K562 (cell line): Measurements from ENCODE around the gene ELMO3. TPM values are rescaled to one million over a fixed set of nuclear protein-coding genes. Genes with fewer than 3 reads are reported as not detected.

ENCODE experiments used
- ARID1B ChIP-seq: fragments of 450-650 bp; IDR thresholded peaks from 2 replicates; pipeline ENCODE4 v1.6.1; 2016; ENCODE audit warnings: antibody characterized with exemption, mild to moderate bottlenecking, inconsistent platforms
- CBFA2T2 ChIP-seq: fragments of 450-650 bp; conservative IDR thresholded peaks from 2 replicates; pipeline ENCODE4 v1.6.1; 2017; ENCODE audit warnings: mild to moderate bottlenecking
- CCAR2 ChIP-seq: fragments of 200-400 bp; formaldehyde crosslinking; IDR thresholded peaks from 2 replicates; pipeline ENCODE4 v1.6.1; 2017; ENCODE audit warnings: mild to moderate bottlenecking, low read depth, low read length
- CREB5 ChIP-seq: fragments of 250-450 bp; sonication (Bioruptor Pico); IDR thresholded peaks from 2 replicates; pipeline ENCODE4 v1.5.0; 2020; ENCODE audit warnings: mild to moderate bottlenecking
- E2F3 ChIP-seq: fragments of 250-450 bp; sonication (Bioruptor Pico); IDR thresholded peaks from 2 replicates; pipeline ENCODE4 v1.4.0; 2020; ENCODE audit warnings: mild to moderate bottlenecking
- ETV6 ChIP-seq, 3 experiments: fragments of 150-350 bp in 1 of 3; sonication (generic) in 1 of 3; formaldehyde crosslinking in 1 of 3; IDR thresholded peaks; 2 replicates each; pipeline versions ENCODE4 v1.6.1 to v1.8.0; 2014 to 2022; ENCODE audit warnings: borderline replicate concordance in 2 of 3, low read depth in 2 of 3, antibody characterized with exemption in 1 of 3, low read length in 1 of 3, mild to moderate bottlenecking in 1 of 3, missing genetic modification reagents in 1 of 3
- FUS ChIP-seq: fragments of 200-400 bp; formaldehyde crosslinking; optimal IDR thresholded peaks from 2 replicates; pipeline ENCODE3; 2017; ENCODE audit warnings: low read depth, low read length
- GABPB2 ChIP-seq: fragments of 250-450 bp; sonication (Bioruptor Pico); conservative IDR thresholded peaks from 2 replicates; pipeline ENCODE4 v1.5.1; 2021; ENCODE audit warnings: mild to moderate bottlenecking
- HDAC6 ChIP-seq: IDR thresholded peaks from 2 replicates; pipeline ENCODE4 v1.6.1; 2012; ENCODE audit warnings: low read depth, mild to moderate bottlenecking, control low read depth, inconsistent platforms, low read length, moderate library complexity
- MAFF ChIP-seq: IDR thresholded peaks from 2 replicates; pipeline ENCODE4 v1.6.1; 2012; ENCODE audit warnings: low read length, improper control_type of control experiment
- NR2C2 ChIP-seq, 2 experiments: fragments of 200-800 bp in 1 of 2; sonication (Bioruptor generic) in 1 of 2; sonication (generic) in 1 of 2; formaldehyde crosslinking in 1 of 2; IDR thresholded peaks; 2 replicates each; pipeline versions ENCODE4 v1.6.1 to v1.8.0; 2016 to 2022; ENCODE audit warnings: mild to moderate bottlenecking in 1 of 2, missing compliant biosample characterization in 1 of 2, missing genetic modification characterization in 1 of 2, missing genetic modification reagents in 1 of 2
- NR2F6 ChIP-seq: fragments of 450-650 bp; formaldehyde crosslinking; IDR thresholded peaks from 2 replicates; pipeline ENCODE4 v1.4.0; 2020; ENCODE audit warnings: mild to moderate bottlenecking
- OTX1 ChIP-seq: fragments of 450-650 bp; formaldehyde crosslinking; IDR thresholded peaks from 2 replicates; pipeline ENCODE4 v1.4.0; 2022; ENCODE audit warnings: mild to moderate bottlenecking
- POLR2G ChIP-seq: fragments of 200-400 bp; formaldehyde crosslinking; IDR thresholded peaks from 2 replicates; pipeline ENCODE4 v1.6.1; 2017; ENCODE audit warnings: low read depth, mild to moderate bottlenecking, antibody characterized with exemption, low read length, moderate library complexity
- POLR2H ChIP-seq: IDR thresholded peaks from 2 replicates; pipeline ENCODE4 v1.6.1; 2016; ENCODE audit warnings: missing genetic modification characterization, low read depth, mild to moderate bottlenecking, control low read depth, missing compliant biosample characterization, moderate library complexity
- RBM25 ChIP-seq: fragments of 200-400 bp; formaldehyde crosslinking; IDR thresholded peaks from 2 replicates; pipeline ENCODE4 v1.6.1; 2018; ENCODE audit warnings: low read length, low read depth, moderate library complexity; ENCODE audit not compliant: severe bottlenecking
- TEAD1 ChIP-seq, 2 experiments: fragments of 450-650 bp in 1 of 2; sonication (generic) in 1 of 2; formaldehyde crosslinking; IDR thresholded peaks; 2 replicates each; pipeline versions ENCODE4 v1.4.0 to v1.8.0; 2020 to 2022; ENCODE audit warnings: mild to moderate bottlenecking in 2 of 2, missing genetic modification reagents in 1 of 2
- TOE1 ChIP-seq, 2 experiments: fragments of 450-650 bp in 1 of 2; sonication (generic) in 1 of 2; formaldehyde crosslinking in 1 of 2; IDR thresholded peaks; 2 replicates each; pipeline versions ENCODE4 v1.7.1 to v1.8.0; 2016 to 2022; ENCODE audit warnings: borderline replicate concordance in 2 of 2, mild to moderate bottlenecking in 2 of 2, antibody characterized with exemption in 1 of 2, inconsistent platforms in 1 of 2, low read depth in 1 of 2, missing genetic modification reagents in 1 of 2, moderate library complexity in 1 of 2
- ZBTB8A ChIP-seq: fragments of 450-650 bp; IDR thresholded peaks from 2 replicates; pipeline ENCODE4 v1.6.1; 2018; ENCODE audit warnings: mild to moderate bottlenecking, moderate library complexity; ENCODE audit not compliant: partially characterized antibody
- ZNF282 ChIP-seq: sonication (generic); formaldehyde crosslinking; IDR thresholded peaks from 2 replicates; pipeline ENCODE4 v1.8.1; 2023; ENCODE audit warnings: missing genetic modification reagents
- ZNF316 ChIP-seq: fragments of 450-650 bp; IDR thresholded peaks from 2 replicates; pipeline ENCODE4 v1.6.1; 2016
- ZNF444 ChIP-seq: fragments of 250-450 bp; sonication (Bioruptor Pico); IDR thresholded peaks from 2 replicates; pipeline ENCODE4 v1.4.0; 2020; ENCODE audit warnings: mild to moderate bottlenecking, moderate library complexity
- ZNF584 ChIP-seq: fragments of 200-800 bp; sonication (Bioruptor generic); IDR thresholded peaks from 2 replicates; pipeline ENCODE4 v1.6.1; 2016; ENCODE audit warnings: low read depth, mild to moderate bottlenecking, missing genetic modification characterization, missing compliant biosample characterization
- ZNF695 ChIP-seq: fragments of 450-650 bp; formaldehyde crosslinking; IDR thresholded peaks from 2 replicates; pipeline ENCODE4 v1.4.0; 2020; ENCODE audit warnings: mild to moderate bottlenecking, moderate library complexity
- ZSCAN32 ChIP-seq: fragments of 450-650 bp; formaldehyde crosslinking; IDR thresholded peaks from 2 replicates; pipeline ENCODE4 v1.4.0; 2020; ENCODE audit warnings: mild to moderate bottlenecking, moderate library complexity
- polyA plus RNA-seq, 8 experiments: library from polyadenylated mRNA; depleted of rRNA in 4 of 8; stranded (reverse) in 5 of 8; unstranded in 3 of 8; fragments of >200 nt; fragmentation: Nextera tagmentation in 2 of 8; fragmentation: Illumina TruSeq in 1 of 8; extraction: Ambion mirVana in 2 of 8; extraction: Trizol in 1 of 8; gene quantifications; 2 replicates each; pipeline versions ENCODE4 v1.2.1 to v1.2.3, GENCODE V29; 2011 to 2014; ENCODE audit warnings: inconsistent platforms in 1 of 8, missing spikeins in 1 of 8
- total RNA-seq, 7 experiments: library from RNA; depleted of rRNA in 6 of 7; stranded (reverse); fragments of >200 nt in 6 of 7; fragmentation: Illumina TruSeq in 2 of 7; extraction: Trizol in 2 of 7; gene quantifications; 2 replicates each; pipeline versions ENCODE4 v1.2.1 to v1.2.3, GENCODE V29; 2011 to 2021; ENCODE audit warnings: low replicate concordance in 1 of 7
- TF ChIP-seq, protein P1 (sequence below): fragments of 250-450 bp; sonication (Bioruptor Pico); IDR thresholded peaks from 2 replicates; pipeline ENCODE4 v1.8.0; 2022; ENCODE audit warnings: inconsistent platforms

ELMO3 gene
- total and polyA plus RNA-seq, 9 of the 15 experiments (the other 6 are each of a cell fraction or from before 2014, with no cell fraction given) = 0.04 to 5.1 (median 1.5) TPM

DNA sequence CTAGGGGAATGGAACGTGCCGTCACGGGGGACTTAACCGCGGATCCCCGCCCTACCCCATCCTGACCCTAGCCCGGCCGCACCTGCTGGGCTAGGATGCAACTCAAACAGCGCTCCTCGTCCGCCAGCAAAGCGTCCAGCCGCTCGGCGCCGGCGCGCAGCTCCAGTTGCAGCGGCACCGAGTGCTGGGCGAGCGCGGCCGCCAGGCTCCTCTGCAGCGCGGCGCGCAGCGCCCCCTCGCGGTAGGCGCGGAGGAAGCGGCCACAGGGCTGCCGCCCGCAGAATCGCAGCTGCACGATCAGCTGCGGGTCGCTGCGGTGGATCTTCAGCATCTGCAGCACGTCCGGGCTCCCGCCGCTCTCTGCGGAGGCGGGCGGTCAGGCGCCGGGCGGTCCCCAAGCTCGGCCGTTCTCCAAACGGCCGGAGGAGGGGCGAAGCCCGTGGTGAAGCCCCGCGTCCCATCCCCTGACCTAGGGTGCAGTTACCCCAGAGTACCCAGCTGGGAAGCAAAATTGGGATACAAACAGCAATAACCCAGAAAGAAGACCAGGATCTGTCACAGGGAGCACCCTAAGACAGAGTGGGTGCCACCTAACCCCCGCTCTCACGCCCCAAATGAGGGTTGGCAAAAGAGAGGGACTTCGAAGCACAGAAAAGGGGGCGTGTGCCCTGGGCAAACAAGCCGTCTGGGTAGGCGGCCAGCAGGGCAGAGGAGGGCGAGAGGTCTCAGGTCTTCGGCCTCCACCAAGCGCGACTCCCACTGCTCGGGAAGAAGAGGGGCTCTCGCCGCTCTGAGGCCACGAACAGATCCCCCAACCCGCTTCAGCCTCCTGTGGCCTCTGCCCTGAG, 43.4 kb upstream of the ELMO3 start (continued):
- TF ChIP-seq ARID1B (no peak), POLR2G (no peak), ZNF282 (no peak), GABPB2 (CRISPR knock-in tag) (no peak), ZBTB8A (no peak), POLR2H (no peak), OTX1 (CRISPR knock-in tag) (no peak), ZNF695 (CRISPR knock-in tag) (no peak), MAFF (no peak), ZNF584 (CRISPR knock-in tag) (no peak), CREB5 (CRISPR knock-in tag) (no peak), NR2C2 (CRISPR knock-in tag; IDR thresholded peaks at IDR 0.05) (no peak), NR2C2 (tag; IDR thresholded peaks at IDR 0.05) (no peak), NR2F6 (CRISPR knock-in tag) (no peak), RBM25 (peak; percentile 58), E2F3 (CRISPR knock-in tag) (no peak), ETV6 (IDR thresholded peaks at IDR 0.05; ENCODE audit: borderline replicate concordance in 1 of 2, low read depth in 2 of 2, low read length in 1 of 2) (no peak), ETV6 (CRISPR knock-in tag; IDR thresholded peaks at IDR 0.05; ENCODE audit: borderline replicate concordance) (no peak), HDAC6 (no peak), CCAR2 (no peak), TEAD1 (CRISPR knock-in tag; IDR thresholded peaks at IDR 0.05) (peak in 1 of 2 experiments; percentile 85; a peak in 2 of 4 replicates), ZNF316 (no peak), CBFA2T2 (no peak), ZNF444 (no peak), TOE1 (IDR thresholded peaks at IDR 0.05; ENCODE audit: borderline replicate concordance) (no peak), TOE1 (CRISPR knock-in tag; IDR thresholded peaks at IDR 0.05; ENCODE audit: borderline replicate concordance, low read depth) (no peak), FUS (peak; percentile 87), ZSCAN32 (CRISPR knock-in tag) (no peak)
- TF ChIP-seq, protein P1, sequence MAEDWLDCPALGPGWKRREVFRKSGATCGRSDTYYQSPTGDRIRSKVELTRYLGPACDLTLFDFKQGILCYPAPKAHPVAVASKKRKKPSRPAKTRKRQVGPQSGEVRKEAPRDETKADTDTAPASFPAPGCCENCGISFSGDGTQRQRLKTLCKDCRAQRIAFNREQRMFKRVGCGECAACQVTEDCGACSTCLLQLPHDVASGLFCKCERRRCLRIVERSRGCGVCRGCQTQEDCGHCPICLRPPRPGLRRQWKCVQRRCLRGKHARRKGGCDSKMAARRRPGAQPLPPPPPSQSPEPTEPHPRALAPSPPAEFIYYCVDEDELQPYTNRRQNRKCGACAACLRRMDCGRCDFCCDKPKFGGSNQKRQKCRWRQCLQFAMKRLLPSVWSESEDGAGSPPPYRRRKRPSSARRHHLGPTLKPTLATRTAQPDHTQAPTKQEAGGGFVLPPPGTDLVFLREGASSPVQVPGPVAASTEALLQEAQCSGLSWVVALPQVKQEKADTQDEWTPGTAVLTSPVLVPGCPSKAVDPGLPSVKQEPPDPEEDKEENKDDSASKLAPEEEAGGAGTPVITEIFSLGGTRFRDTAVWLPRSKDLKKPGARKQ = peak; percentile 78; the same call in 1 of the 2 replicates
